Adrenal gland (tissue), 12 donors: ENCODE data around the gene HACD3. TPM values are rescaled to one million over a fixed set of nuclear protein-coding genes. Genes with fewer than 3 reads are reported as not detected.

ENCODE experiments used
- DNase-seq, 7 donors: peaks; one replicate each; pipeline ENCODE4 v3.0.0-alpha.2; 2019 to 2020
- H3K27ac ChIP-seq, 5 donors: fragments of 200-600 bp; sonication (generic) in 4 of 5; 1 replicate in 3 of 5; 2 replicates in 2 of 5; pipeline versions ENCODE4 v1.5.1 to v1.8.0; 2016 to 2020; ENCODE audit warnings: mild to moderate bottlenecking in 1 of 5
- H3K27me3 ChIP-seq: fragments of 200-600 bp; 2 replicates; pipeline ENCODE4 v1.8.0; 2021
- H3K36me3 ChIP-seq, 2 donors: fragments of 200-600 bp; replicated peaks in 1 of 2; 1 replicate in 1 of 2; 2 replicates in 1 of 2; pipeline versions ENCODE4 v1.5.1 to v1.8.0; 2018 to 2022
- H3K4me1 ChIP-seq, 2 donors: fragments of 200-600 bp; replicated peaks in 1 of 2; 1 replicate in 1 of 2; 2 replicates in 1 of 2; pipeline versions ENCODE4 v1.5.1 to v1.8.0; 2018 to 2021
- H3K4me3 ChIP-seq, 4 donors: fragments of 200-600 bp; sonication (generic) in 3 of 4; one replicate each; pipeline ENCODE4 v1.5.1; 2016 to 2018
- H3K9me3 ChIP-seq, 3 donors: fragments of 200-600 bp; sonication (generic) in 1 of 3; replicated peaks in 1 of 3; 1 replicate in 2 of 3; 2 replicates in 1 of 3; pipeline versions ENCODE4 v1.5.1 to v1.8.0; 2016 to 2021
- POLR2A ChIP-seq, 2 donors: fragments of 450-650 bp; IDR thresholded peaks; one replicate each; pipeline ENCODE4 v1.6.1; 2017; ENCODE audit warnings: antibody characterized with exemption in 2 of 2, mild to moderate bottlenecking in 2 of 2, moderate library complexity in 1 of 2
- WGBS, 4 donors: extraction: QIAGEN DNeasy Blood & Tissue Kit in 2 of 4; methylation state at CpG; one replicate each; pipeline versions ENCODE4 v1.1.5 to v1.1.7; 2013 to 2017; 5-methylcytosine and 5-hydroxymethylcytosine counted together
- intact Hi-C, 2 donors: fragments of 100-400 bp; cut with DNase I; formaldehyde crosslinking; loops; one replicate each; pipeline versions ENCODE4 v1.14.1 to v1.15.0; 2022 to 2023
- polyA plus RNA-seq, 3 donors: library from polyadenylated mRNA; stranded (reverse); fragments of 200-250 nt in 2 of 3; fragments of 350-450 nt in 1 of 3; fragmentation: Illumina TruSeq in 1 of 3; extraction: RNeasy Lipid Tissue Mini Kit (QIAGEN cat#74804) in 1 of 3; gene quantifications; one replicate each; pipeline ENCODE4 v1.2.3, GENCODE V29; 2013 to 2014
- total RNA-seq, 9 donors: library from RNA; depleted of rRNA in 4 of 9; stranded (reverse); fragments of >200 nt in 4 of 9; fragments of 120-200 nt in 1 of 9; fragmentation: NEBNext Ultra II Directional in 1 of 9; extraction: Animal tissue kit (Norgen Biotek cat#: 25700) in 1 of 9; gene quantifications; one replicate each; pipeline versions ENCODE4 v1.1.0 to v1.2.4, GENCODE V29; 2013 to 2023
- TF ChIP-seq, protein P1 (sequence below), 6 experiments: fragments of 450-650 bp in 4 of 6; fragments of 200-600 bp in 2 of 6; sonication (generic) in 1 of 6; IDR thresholded peaks; 1 replicate in 5 of 6; 2 replicates in 1 of 6; pipeline versions ENCODE4 v1.5.1 to v1.8.0; 2016 to 2021; ENCODE audit warnings: antibody characterized with exemption in 6 of 6, mild to moderate bottlenecking in 2 of 6, moderate library complexity in 1 of 6
- donor health status: healthy with polysubstance abuse.
- donor health status: Bipolar disorder and iron deficiency.
- donor health status: DM: yes; HTN: yes; CAD: no.
- donor health status: DM: no; HTN: no; CAD: no.
- donor health status: DM: no; HTN: no; CAD: no.
- donor health status: DM: yes; HTN: yes; CAD: no.

The HACD3 gene
- total and polyA plus RNA-seq, 12 donors: 13.8 to 284 (median 119) TPM

DNA sequence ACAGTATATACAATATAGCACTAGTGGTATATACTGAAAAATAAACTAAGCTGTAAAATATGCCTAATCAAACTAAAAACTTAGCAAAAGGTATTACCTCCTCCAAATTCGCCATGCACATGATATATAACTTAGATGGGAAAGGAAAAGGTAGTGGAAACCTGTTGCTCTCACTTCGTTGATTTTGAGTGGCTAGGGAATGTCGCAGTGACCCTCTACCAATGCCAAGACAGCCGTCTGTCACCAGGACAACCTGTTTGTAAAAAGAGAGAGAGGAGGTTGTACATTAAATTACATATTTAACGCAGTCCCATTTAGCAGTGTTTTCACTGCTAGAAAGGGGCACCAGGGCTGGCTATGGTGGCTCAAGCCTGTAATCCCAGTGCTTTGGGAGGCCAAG lies 69.4 kb downstream of the HACD3 start:
- no peaks in the 10 kb centered on the region for H3K27me3 ChIP-seq
- no peak overlapping the region for H3K4me3 ChIP-seq
- TF ChIP-seq, protein P1, sequence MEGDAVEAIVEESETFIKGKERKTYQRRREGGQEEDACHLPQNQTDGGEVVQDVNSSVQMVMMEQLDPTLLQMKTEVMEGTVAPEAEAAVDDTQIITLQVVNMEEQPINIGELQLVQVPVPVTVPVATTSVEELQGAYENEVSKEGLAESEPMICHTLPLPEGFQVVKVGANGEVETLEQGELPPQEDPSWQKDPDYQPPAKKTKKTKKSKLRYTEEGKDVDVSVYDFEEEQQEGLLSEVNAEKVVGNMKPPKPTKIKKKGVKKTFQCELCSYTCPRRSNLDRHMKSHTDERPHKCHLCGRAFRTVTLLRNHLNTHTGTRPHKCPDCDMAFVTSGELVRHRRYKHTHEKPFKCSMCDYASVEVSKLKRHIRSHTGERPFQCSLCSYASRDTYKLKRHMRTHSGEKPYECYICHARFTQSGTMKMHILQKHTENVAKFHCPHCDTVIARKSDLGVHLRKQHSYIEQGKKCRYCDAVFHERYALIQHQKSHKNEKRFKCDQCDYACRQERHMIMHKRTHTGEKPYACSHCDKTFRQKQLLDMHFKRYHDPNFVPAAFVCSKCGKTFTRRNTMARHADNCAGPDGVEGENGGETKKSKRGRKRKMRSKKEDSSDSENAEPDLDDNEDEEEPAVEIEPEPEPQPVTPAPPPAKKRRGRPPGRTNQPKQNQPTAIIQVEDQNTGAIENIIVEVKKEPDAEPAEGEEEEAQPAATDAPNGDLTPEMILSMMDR (IDR thresholded peaks at IDR 0.05): no peak
- TF ChIP-seq POLR2A (IDR thresholded peaks at IDR 0.05): no peak
- H3K4me1 ChIP-seq: peaks cover 0 to 11% of the 10 kb centered on the region in 2 donors
- no peaks in the 10 kb centered on the region for H3K9me3 ChIP-seq
- H3K36me3 ChIP-seq: peaks cover 0 to 61% of the 10 kb centered on the region in 2 donors
- no peak for DNase-seq
- 93 to 96% (median 95%) methylated on average over 5 of the region's 5 CpGs for WGBS, 4 donors
- no peak overlapping the region for H3K27ac ChIP-seq
- intact Hi-C loops: no loop called here

DNA sequence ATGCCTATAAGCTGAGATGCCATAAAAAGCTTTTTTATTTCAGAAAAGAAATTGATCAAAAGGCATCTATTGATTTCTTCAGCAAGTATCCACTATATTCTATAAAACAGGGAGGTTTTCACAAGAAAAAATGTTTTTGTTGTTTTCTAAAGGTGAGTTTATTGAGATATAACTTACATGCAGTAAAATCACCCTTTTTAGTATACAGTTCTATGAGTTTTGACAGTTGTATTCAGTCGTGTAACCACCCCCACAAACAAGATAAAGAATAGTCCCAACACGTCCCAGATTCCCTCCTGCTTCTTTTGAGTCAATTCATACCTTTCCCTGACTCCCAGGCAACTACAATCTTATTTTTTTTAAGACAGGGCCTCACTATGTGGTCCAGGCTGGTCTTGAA lies 72.9 kb downstream of the HACD3 start:
- 79 to 87% (median 81%) methylated on average over 2 of the region's 2 CpGs for WGBS, 4 donors
- TF ChIP-seq, protein P1 (IDR thresholded peaks at IDR 0.05): no peak
- TF ChIP-seq POLR2A (IDR thresholded peaks at IDR 0.05): no peak
- Histone ChIP-seq H3K9me3 (no peaks in the 10 kb centered on the region), H3K4me1 (peaks cover 0 to 11% of the 10 kb centered on the region in 2 donors), H3K27ac (no peak overlapping the region), H3K36me3 (peaks cover 0 to 41% of the 10 kb centered on the region in 2 donors), H3K27me3 (no peaks in the 10 kb centered on the region), H3K4me3 (no peak overlapping the region)
- intact Hi-C loops: no loop called here
- no peak for DNase-seq

DNA sequence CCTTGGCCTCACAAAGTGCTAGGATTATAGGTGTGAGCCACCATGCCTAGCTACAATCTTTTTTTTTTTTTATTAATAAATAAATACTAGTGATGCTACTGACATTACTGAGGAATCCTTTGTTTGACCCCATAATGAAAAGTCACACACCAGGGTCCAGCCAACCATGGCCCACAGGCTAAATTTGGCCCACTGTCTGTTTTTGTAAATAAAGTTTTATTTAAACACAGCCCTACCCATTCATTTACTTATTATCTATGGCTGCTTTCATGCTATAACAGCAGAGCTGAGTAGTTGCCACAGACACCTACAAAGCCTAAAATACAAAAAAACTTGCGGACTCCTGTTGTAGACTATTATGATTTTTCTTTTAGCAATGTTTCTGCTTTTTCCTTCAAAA lies 73.3 kb downstream of the HACD3 start:
- Histone ChIP-seq H3K4me3 (no peak overlapping the region), H3K9me3 (no peaks in the 10 kb centered on the region), H3K4me1 (peaks cover 0 to 11% of the 10 kb centered on the region in 2 donors), H3K27ac (no peak overlapping the region), H3K36me3 (peaks cover 0 to 37% of the 10 kb centered on the region in 2 donors), H3K27me3 (no peaks in the 10 kb centered on the region)
- no peak for DNase-seq
- WGBS, 4 donors: 97 to 100% (median 99%) methylated on average over 1 of the region's 1 CpG
- intact Hi-C loops: no loop called here
- no peak for TF ChIP-seq POLR2A (IDR thresholded peaks at IDR 0.05)
- TF ChIP-seq, protein P1 (IDR thresholded peaks at IDR 0.05): no peak

- Histone ChIP-seq H3K4me3 (peak within 1 kb of the TSS; percentile 66 to 75 (median 72)), H3K27ac (peak within 1 kb of the TSS; percentile 71 to 97 (median 94)), H3K36me3 (no peaks in the 10 kb centered on the region), H3K9me3 (no peaks in the 10 kb centered on the region), H3K4me1 (peaks cover 14 to 32% of the 10 kb centered on the region in 2 donors), H3K27me3 (no peaks in the 10 kb centered on the region)
- peak; percentile 59 to 83 for TF ChIP-seq POLR2A (IDR thresholded peaks at IDR 0.05)
- TF ChIP-seq, protein P1 (IDR thresholded peaks at IDR 0.05): peak; percentile 36 to 79 (median 52)
- intact Hi-C loops: no loop called here
- WGBS, 4 donors: 0 to 1% (median 1%) methylated on average over 33 to 64 of the region's 64 CpGs
- peak; percentile 97 to 99 (median 98) for DNase-seq
Measured at GRCh38 chr15:65610871-65611718, 80.8 kb downstream of the HACD3 start, which contains the start of gene INTS14. Gene INTS14, minus strand, starts transcription at chr15:65611131. Its CDS starts 3,751 bp downstream, at chr15:65607380.
